ENCODE results near the gene SUN1.
"Not testable (repeated sequence)": the region's sequence is repeated elsewhere in the genome, so short reads cannot be mapped to it uniquely, and the experiment has no call there.

Gene SUN1

GRCh38 chr7:786472-787255, 45.6 kb upstream of the SUN1 start:
- ChIA-PET CTCF (interaction anchor here (0.6 to 10.6 kb wide), 21 partner anchors 9 to 454 kb away, joined by 3 to 171 read pairs (median 4); partner anchors contain the start of gene GET4), POLR2A (no interaction called here)
- DNase-seq (ENCODE audit: low read depth, low spot score) = no peak
- TF ChIP-seq CTCF (IDR thresholded peaks at IDR 0.05; ENCODE audit: insufficient read depth, low read length, missing control alignments) = peak; percentile 94
- H3K4me3 ChIP-seq (ENCODE audit: low read depth, low read length) = no peak overlapping the region

- ChIA-PET CTCF (interaction anchor here (0.9 to 10.6 kb wide), 20 partner anchors 10 to 454 kb away, joined by 3 to 171 read pairs (median 4); partner anchors contain the start of gene GET4), POLR2A (no interaction called here)
- no peak overlapping the region for H3K4me3 ChIP-seq (ENCODE audit: low read depth, low read length)
- DNase-seq (ENCODE audit: low read depth, low spot score) = no peak
- no peak for TF ChIP-seq CTCF (IDR thresholded peaks at IDR 0.05; ENCODE audit: insufficient read depth, low read length, missing control alignments)
Measured at GRCh38 chr7:787332-788240, 44.7 kb upstream of the SUN1 start.

- no peak for TF ChIP-seq CTCF (IDR thresholded peaks at IDR 0.05; ENCODE audit: insufficient read depth, low read length, missing control alignments)
- H3K4me3 ChIP-seq (ENCODE audit: low read depth, low read length) = no peak overlapping the region
- ChIA-PET CTCF (interaction anchor here (1.2 to 10.6 kb wide), 2 partner anchors 10 to 82 kb away, joined by 3 to 171 read pairs; partner anchors contain the start of gene GET4), POLR2A (no interaction called here)
- DNase-seq (ENCODE audit: low read depth, low spot score) = no peak
Measured at GRCh38 chr7:791519-791918, 40.8 kb upstream of the SUN1 start.

- POLR2A ChIA-PET = no interaction called here
- no peak for TF ChIP-seq CTCF (IDR thresholded peaks at IDR 0.05; ENCODE audit: insufficient read depth, low read length, missing control alignments)
- CTCF ChIA-PET = no interaction called here
- DNase-seq (ENCODE audit: low read depth, low spot score) = no peak
- H3K4me3 ChIP-seq (ENCODE audit: low read depth, low read length) = no peak overlapping the region
Measured at GRCh38 chr7:794207-794606, 38.1 kb upstream of the SUN1 start.

GRCh38 chr7:794671-795329, 37.5 kb upstream of the SUN1 start:
- DNase-seq (ENCODE audit: low read depth, low spot score) = no peak
- CTCF ChIA-PET = interaction anchor here (1.0 kb wide), 1 partner anchor 8 kb away, joined by 4 read pairs; no protein-coding TSS in a partner anchor
- no peak overlapping the region for H3K4me3 ChIP-seq (ENCODE audit: low read depth, low read length)
- POLR2A ChIA-PET = no interaction called here
- TF ChIP-seq CTCF (IDR thresholded peaks at IDR 0.05; ENCODE audit: insufficient read depth, low read length, missing control alignments) = no peak

GRCh38 chr7:796434-797169, 35.7 kb upstream of the SUN1 start:
- DNase-seq (ENCODE audit: low read depth, low spot score); POLR2A ChIA-PET: not testable (repeated sequence)
- CTCF ChIA-PET = interaction anchor here (1.1 kb wide), 1 partner anchor 8 kb away, joined by 4 read pairs; no protein-coding TSS in a partner anchor

More at GRCh38 chr7:796434-797169, 35.7 kb upstream of the SUN1 start:
- not testable (repeated sequence) for H3K4me3 ChIP-seq (ENCODE audit: low read depth, low read length)

All from AG04449 (cell line).